Pancreas (tissue), 10 donors: ENCODE measurements around the gene MTSS2. TPM values are rescaled to one million over a fixed set of nuclear protein-coding genes. Genes with fewer than 3 reads are reported as not detected.
"Not testable (repeated sequence)": the region's sequence is repeated elsewhere in the genome, so short reads cannot be mapped to it uniquely, and the experiment has no call there.

Experiments used
- ATAC-seq, 4 donors: fragments of 200-7000 bp; cut with Tn5 transposase; one replicate each; pipeline versions ENCODE4 v1.8.0 to v1.9.1; 2020; ENCODE audit warnings: mild to moderate bottlenecking in 4 of 4, moderate library complexity in 4 of 4
- DNase-seq, 6 donors: peaks; one replicate each; pipeline ENCODE4 v3.0.0-alpha.2; 2020
- FAIRE-seq: peaks from 2 replicates; lab custom pipeline; 2012; peaks lifted over from hg19 to GRCh38; lab: Jason Lieb, UNC
- H3K27ac ChIP-seq, 4 donors: fragments of 200-600 bp; sonication (generic); 1 replicate in 3 of 4; 2 replicates in 1 of 4; pipeline versions ENCODE4 v1.5.0 to v1.8.0; 2020
- H3K27me3 ChIP-seq, 4 donors: fragments of 200-600 bp; one replicate each; pipeline ENCODE4 v1.8.0; 2021
- H3K36me3 ChIP-seq, 3 donors: fragments of 200-600 bp; sonication (generic) in 1 of 3; one replicate each; pipeline versions ENCODE4 v1.5.0 to v1.8.0; 2020 to 2021
- H3K4me1 ChIP-seq, 3 donors: fragments of 200-600 bp; one replicate each; pipeline ENCODE4 v1.8.0; 2021
- H3K4me3 ChIP-seq, 4 donors: fragments of 200-600 bp; sonication (generic) in 2 of 4; one replicate each; pipeline versions ENCODE4 v1.5.0 to v1.8.0; 2020 to 2021
- H3K9me3 ChIP-seq, 4 donors: fragments of 200-600 bp; one replicate each; pipeline ENCODE4 v1.8.0; 2021
- WGBS, 2 donors: extraction: QIAGEN DNeasy Blood & Tissue Kit; methylation state at CpG; one replicate each; pipeline ENCODE4 v1.1.7; 2013; 5-methylcytosine and 5-hydroxymethylcytosine counted together
- intact Hi-C, 3 donors: fragments of 100-400 bp; cut with DNase I; formaldehyde crosslinking; loops; one replicate each; pipeline versions ENCODE4 v1.11.1 to v1.14.2; 2022
- polyA plus RNA-seq, 2 donors: library from polyadenylated mRNA; stranded (reverse); fragments of 200-250 nt; gene quantifications; one replicate each; pipeline ENCODE4 v1.2.3, GENCODE V29; 2013
- total RNA-seq, 6 donors: library from RNA; stranded (reverse); fragmentation: NEBNext Ultra II Directional in 4 of 6; extraction: Animal tissue kit (Norgen Biotek cat#: 25700) in 4 of 6; gene quantifications; one replicate each; pipeline versions ENCODE4 v1.2.1 to v1.2.4, GENCODE V29; 2021 to 2023
- TF ChIP-seq, protein P1 (sequence below), 4 donors: fragments of 200-600 bp; sonication (generic) in 3 of 4; IDR thresholded peaks; one replicate each; pipeline versions ENCODE4 v1.5.0 to v1.8.0; 2021; ENCODE audit warnings: antibody characterized with exemption in 4 of 4
- donor health status: healthy with polysubstance abuse.
- donor health status: DM: no; HTN: no; CAD: no; lungs with moderate emphysema.
- donor health status: DM: no; HTN: no; CAD: no.
- donor health status: control.
- donor health status: control.
- donor health status: Bipolar disorder and iron deficiency.
- donor health status: DM: yes; HTN: yes; CAD: no.
- donor health status: DM: no; HTN: no; CAD: no.
- donor health status: DM: no; HTN: no; CAD: no.
- donor health status: DM: yes; HTN: yes; CAD: no.

The MTSS2 gene
- total and polyA plus RNA-seq, 8 donors = 5.0 to 39.1 (median 9.8) TPM

DNA sequence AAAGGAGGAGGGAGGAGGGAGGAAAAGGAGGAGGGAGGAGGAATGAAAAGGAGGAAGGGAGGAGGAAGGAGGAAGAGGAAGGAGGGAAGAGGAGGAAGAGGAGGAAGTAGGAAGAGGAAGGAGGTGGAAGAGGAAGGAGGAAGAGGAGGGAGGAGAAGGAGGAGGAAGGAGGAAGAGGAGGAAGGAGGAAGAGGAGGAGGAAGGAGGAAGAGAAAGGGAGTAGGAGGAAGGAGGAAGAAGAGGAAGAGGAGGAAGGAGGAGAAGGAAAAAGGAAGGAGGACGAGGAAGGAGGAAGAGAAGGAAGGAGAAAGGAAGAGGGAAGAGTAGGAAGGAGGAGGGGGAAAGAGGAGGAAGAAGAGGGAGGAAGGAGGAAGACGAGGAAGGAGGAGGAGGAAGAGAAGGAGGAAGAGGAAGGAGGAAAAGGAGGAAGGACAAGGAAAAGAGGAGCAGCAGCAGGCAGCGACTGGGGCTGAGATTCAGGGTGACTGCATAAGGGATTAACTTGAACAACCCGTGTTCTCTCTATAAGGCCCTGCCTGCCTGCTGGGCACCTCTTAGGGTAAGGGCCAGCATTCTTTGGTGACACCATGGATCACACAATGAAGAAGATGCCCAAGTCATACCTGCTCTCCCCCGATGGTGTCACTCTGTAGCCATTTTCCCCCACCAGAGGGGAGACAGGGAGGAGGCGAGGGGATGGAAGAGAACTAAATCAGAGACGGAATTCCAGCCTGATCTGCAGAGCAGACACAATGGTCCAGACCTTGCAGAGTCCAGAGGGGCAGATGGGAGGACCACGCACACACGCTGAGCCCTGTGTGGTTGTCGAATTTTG, 40.9 kb downstream of the MTSS2 start:
- intact Hi-C loops = loop anchor here in 1 of 3 donors (10.0 kb wide), 1 partner anchor 110 kb away; no protein-coding TSS in a partner anchor
- TF ChIP-seq, protein P1, sequence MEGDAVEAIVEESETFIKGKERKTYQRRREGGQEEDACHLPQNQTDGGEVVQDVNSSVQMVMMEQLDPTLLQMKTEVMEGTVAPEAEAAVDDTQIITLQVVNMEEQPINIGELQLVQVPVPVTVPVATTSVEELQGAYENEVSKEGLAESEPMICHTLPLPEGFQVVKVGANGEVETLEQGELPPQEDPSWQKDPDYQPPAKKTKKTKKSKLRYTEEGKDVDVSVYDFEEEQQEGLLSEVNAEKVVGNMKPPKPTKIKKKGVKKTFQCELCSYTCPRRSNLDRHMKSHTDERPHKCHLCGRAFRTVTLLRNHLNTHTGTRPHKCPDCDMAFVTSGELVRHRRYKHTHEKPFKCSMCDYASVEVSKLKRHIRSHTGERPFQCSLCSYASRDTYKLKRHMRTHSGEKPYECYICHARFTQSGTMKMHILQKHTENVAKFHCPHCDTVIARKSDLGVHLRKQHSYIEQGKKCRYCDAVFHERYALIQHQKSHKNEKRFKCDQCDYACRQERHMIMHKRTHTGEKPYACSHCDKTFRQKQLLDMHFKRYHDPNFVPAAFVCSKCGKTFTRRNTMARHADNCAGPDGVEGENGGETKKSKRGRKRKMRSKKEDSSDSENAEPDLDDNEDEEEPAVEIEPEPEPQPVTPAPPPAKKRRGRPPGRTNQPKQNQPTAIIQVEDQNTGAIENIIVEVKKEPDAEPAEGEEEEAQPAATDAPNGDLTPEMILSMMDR (IDR thresholded peaks at IDR 0.05) = no peak
- no peak for ATAC-seq
- DNase-seq = no peak
- Histone ChIP-seq H3K27me3 (no peaks in the 10 kb centered on the region), H3K4me3 (no peak overlapping the region), H3K4me1 (no peaks in the 10 kb centered on the region), H3K9me3 (no peaks in the 10 kb centered on the region), H3K36me3 (no peaks in the 10 kb centered on the region), H3K27ac (no peak overlapping the region)
- 64 to 82% methylated on average over 10 of the region's 10 CpGs for WGBS, 2 donors
- FAIRE-seq = no peak

DNA sequence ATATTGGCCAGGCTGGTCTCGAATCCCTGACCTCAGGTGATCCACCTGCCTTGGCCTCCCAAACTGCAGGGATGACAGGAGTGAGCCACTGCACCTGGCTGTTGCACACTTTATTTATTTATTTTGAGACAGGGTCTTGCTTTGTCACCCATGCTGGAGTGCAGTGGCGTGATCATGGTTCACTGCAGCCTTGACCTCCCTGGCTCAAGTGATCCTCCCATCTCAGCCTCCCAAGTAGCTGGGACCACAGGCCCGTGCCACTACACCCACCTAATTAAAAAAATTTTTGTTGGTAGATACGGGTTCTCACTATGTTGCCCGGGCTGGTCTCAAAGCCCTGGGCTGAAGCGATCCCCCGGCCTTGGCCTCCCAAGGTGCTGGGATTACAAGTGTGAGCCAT, 42.6 kb downstream of the MTSS2 start:
- not testable (repeated sequence) for H3K4me1 ChIP-seq, ATAC-seq, H3K4me3 ChIP-seq, H3K9me3 ChIP-seq, DNase-seq, H3K36me3 ChIP-seq, FAIRE-seq, H3K27ac ChIP-seq, H3K27me3 ChIP-seq
- 72 to 84% methylated on average over 7 of the region's 7 CpGs for WGBS, 2 donors
- intact Hi-C loops = loop anchor here in 1 of 3 donors (10.0 kb wide), 1 partner anchor 108 kb away; no protein-coding TSS in a partner anchor

DNA sequence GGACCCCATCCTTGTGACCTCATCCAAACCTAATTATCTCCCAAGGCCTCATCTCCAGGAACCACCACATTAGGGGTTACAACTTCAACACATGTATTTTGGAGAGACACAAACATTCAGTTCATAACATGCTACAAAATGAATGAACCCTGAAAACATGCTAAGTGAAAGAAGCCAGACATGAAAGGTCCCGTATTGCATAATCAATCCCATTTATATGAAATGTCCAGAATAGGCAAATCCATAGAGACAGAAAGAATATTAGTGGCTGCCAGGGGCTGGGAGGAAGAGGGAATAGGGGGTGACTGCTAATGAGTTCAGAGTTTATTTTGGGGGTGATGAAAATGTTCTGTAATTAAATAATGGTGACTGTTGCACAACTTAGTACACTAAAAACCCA, 43.2 kb downstream of the MTSS2 start:
- H3K4me1 ChIP-seq = no peaks in the 10 kb centered on the region
- H3K4me3 ChIP-seq = no peak overlapping the region
- WGBS, 2 donors = 75 to 80% methylated on average over 1 of the region's 1 CpG
- FAIRE-seq (no peak), ATAC-seq (no peak), DNase-seq (no peak)
- TF ChIP-seq, protein P1 (IDR thresholded peaks at IDR 0.05) = no peak
- intact Hi-C loops = loop anchor here in 1 of 3 donors (10.0 kb wide), 1 partner anchor 108 kb away; no protein-coding TSS in a partner anchor
- H3K27me3 ChIP-seq = no peaks in the 10 kb centered on the region
- H3K36me3 ChIP-seq = no peaks in the 10 kb centered on the region
- H3K9me3 ChIP-seq = no peaks in the 10 kb centered on the region
- H3K27ac ChIP-seq = no peak overlapping the region

DNA sequence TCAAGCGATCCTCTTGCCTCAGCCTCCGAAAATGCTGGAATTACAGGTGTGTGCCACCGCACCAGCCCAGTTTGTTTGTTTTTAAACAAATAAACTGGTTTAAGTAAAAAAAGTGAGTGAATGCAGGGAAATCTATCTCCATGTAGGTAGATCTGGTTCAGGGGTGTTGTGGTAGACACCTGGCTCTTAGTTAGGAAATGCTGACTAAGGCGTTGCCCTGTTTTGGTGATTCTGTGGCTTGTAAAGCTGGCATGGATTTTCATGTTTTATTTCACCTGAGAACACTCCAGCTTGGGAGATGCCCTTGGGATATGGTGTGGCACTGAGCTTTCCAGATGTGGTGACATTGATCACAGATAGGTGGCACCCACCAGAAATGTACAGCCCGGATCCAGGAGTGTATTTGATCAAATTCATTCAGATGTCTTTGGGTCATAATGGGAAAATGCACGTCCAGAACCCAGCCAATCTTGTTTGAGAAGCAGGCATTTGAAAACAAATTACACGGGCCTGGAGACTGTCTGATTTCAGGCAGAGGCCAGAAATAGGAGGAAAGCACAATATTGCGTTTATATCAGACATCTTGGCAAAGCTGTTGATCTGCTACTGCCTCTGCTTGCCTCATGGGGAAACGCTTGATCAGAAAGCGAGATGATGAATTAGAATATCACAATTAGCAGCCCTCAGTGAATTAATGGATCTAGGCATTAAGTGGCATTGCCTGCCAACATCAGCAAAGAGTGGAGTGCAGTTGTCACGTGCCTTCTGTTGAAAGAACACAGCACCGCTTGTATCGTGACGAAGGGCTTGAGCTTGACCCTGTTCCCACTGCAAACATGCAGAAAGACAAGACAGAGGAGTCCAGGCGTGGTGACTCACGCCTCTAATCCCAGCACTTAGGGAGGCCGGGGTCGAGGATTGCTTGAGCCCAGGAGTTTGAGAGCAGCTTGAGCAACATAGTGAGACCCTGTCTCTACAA, 46.8 kb downstream of the MTSS2 start:
- FAIRE-seq (no peak), DNase-seq (no peak), ATAC-seq (peak in 2 of 4 donors; percentile 48 to 62)
- no peaks in the 10 kb centered on the region for H3K27me3 ChIP-seq
- H3K36me3 ChIP-seq = no peaks in the 10 kb centered on the region
- H3K4me1 ChIP-seq = no peaks in the 10 kb centered on the region
- no peaks in the 10 kb centered on the region for H3K9me3 ChIP-seq
- no peak overlapping the region for H3K4me3 ChIP-seq
- no peak overlapping the region for H3K27ac ChIP-seq
- TF ChIP-seq, protein P1 (IDR thresholded peaks at IDR 0.05) = no peak
- intact Hi-C loops = no loop called here
- WGBS, 2 donors = 60 to 63% methylated on average over 18 of the region's 18 CpGs

Other genes with a start within 250 kb of the MTSS2 start
- gene ST3GAL2, start 247.0 kb downstream of the MTSS2 start, total RNA-seq = 10 to 100 TPM in 2 of 6 donors, 1 to 10 TPM in 4; 3.5 to 16.2 (median 4.6) TPM
- 1 to 10 TPM; 4.2 to 5.8 TPM for gene ST3GAL2, start 247.0 kb downstream of the MTSS2 start, polyA plus RNA-seq
- gene FCSK, start 231.5 kb downstream of the MTSS2 start, total RNA-seq = 10 to 100 TPM; 11.7 to 17.0 (median 13.9) TPM
- gene FCSK, start 231.5 kb downstream of the MTSS2 start, polyA plus RNA-seq = 10 to 100 TPM; 30.9 to 33.6 TPM
- 10 to 100 TPM; 12.3 to 36.2 (median 16.6) TPM for gene COG4, start 162.5 kb downstream of the MTSS2 start, total RNA-seq
- 10 to 100 TPM; 46.3 to 56.4 TPM for gene COG4, start 162.5 kb downstream of the MTSS2 start, polyA plus RNA-seq
- 100 to 1,000 TPM in 3 of 6 donors, 10 to 100 TPM in 3; 66.3 to 131 (median 103) TPM for gene SF3B3, start 162.2 kb downstream of the MTSS2 start, total RNA-seq
- gene SF3B3, start 162.2 kb downstream of the MTSS2 start, polyA plus RNA-seq = 10 to 100 TPM; 43.9 to 68.3 TPM
- 1 to 10 TPM in 4 of 6 donors, under 1 TPM in 2; 0.51 to 3.9 (median 1.2) TPM for gene IL34, start 39.5 kb downstream of the MTSS2 start, total RNA-seq
- gene IL34, start 39.5 kb downstream of the MTSS2 start, polyA plus RNA-seq = 1 to 10 TPM; 2.6 to 2.7 TPM
- 10 to 100 TPM in 5 of 6 donors, 1 to 10 TPM in 1; 9.6 to 21.8 (median 14.1) TPM for gene VAC14, start 115.1 kb upstream of the MTSS2 start, total RNA-seq
- gene VAC14, start 115.1 kb upstream of the MTSS2 start, polyA plus RNA-seq = 10 to 100 TPM; 32.2 to 36.3 TPM